HG02588 (cell line): Measurements from ENCODE around the gene CCDC181.
"Not testable (repeated sequence)": the region's sequence is repeated elsewhere in the genome, so short reads cannot be mapped to it uniquely, and the experiment has no call there.

Source experiments
- ATAC-seq: cut with Tn5 transposase; IDR thresholded peaks from one replicate; pipeline ENCODE4 v1.9.1; 2021; ENCODE audit warnings: mild to moderate bottlenecking, moderate library complexity; ENCODE audit not compliant: unreplicated experiment

The CCDC181 gene

GRCh38 chr1:169402578-169402977, 24.7 kb downstream of the CCDC181 start:
- ATAC-seq: not testable (repeated sequence)

- ATAC-seq: no peak
These were observed 31.3 kb downstream of the CCDC181 start for GRCh38 chr1:169395955-169396354.

GRCh38 chr1:169392406-169392805, 34.9 kb downstream of the CCDC181 start:
- ATAC-seq: no peak

- peak; percentile 63 for ATAC-seq
These were observed 37.0 kb downstream of the CCDC181 start for GRCh38 chr1:169390303-169390702.

GRCh38 chr1:169387399-169387798, 39.9 kb downstream of the CCDC181 start:
- no peak for ATAC-seq

- ATAC-seq: no peak
These were observed 43.8 kb downstream of the CCDC181 start for GRCh38 chr1:169383449-169383848.

GRCh38 chr1:169381162-169381561, 46.1 kb downstream of the CCDC181 start:
- no peak for ATAC-seq

GRCh38 chr1:169371404-169371803, 55.9 kb downstream of the CCDC181 start:
- no peak for ATAC-seq

GRCh38 chr1:169368406-169368769, 58.9 kb downstream of the CCDC181 start:
- ATAC-seq: no peak

- peak; percentile 97 for ATAC-seq
These were observed 59.4 kb downstream of the CCDC181 start, which contains the start of the genes BLZF1 and NME7 for GRCh38 chr1:169367686-169368405. Gene BLZF1, plus strand, starts transcription at chr1:169368195. Its CDS starts 1,328 bp downstream, at chr1:169369523. Gene NME7, minus strand, starts transcription at chr1:169367797. Its CDS starts 87 bp downstream, at chr1:169367710.

GRCh38 chr1:169367096-169367685, 60.1 kb downstream of the CCDC181 start:
- no peak for ATAC-seq

- ATAC-seq: no peak
These were observed 62.3 kb downstream of the CCDC181 start for GRCh38 chr1:169364948-169365347.

GRCh38 chr1:169363046-169363730, 64.1 kb downstream of the CCDC181 start:
- ATAC-seq: no peak

- no peak for ATAC-seq
These were observed 66.0 kb downstream of the CCDC181 start for GRCh38 chr1:169361281-169361680.

GRCh38 chr1:169360415-169360814, 66.9 kb downstream of the CCDC181 start:
- no peak for ATAC-seq

- no peak for ATAC-seq
These were observed 78.8 kb downstream of the CCDC181 start for GRCh38 chr1:169348383-169349036.

- no peak for ATAC-seq
These were observed 79.4 kb downstream of the CCDC181 start for GRCh38 chr1:169347688-169348382.

- ATAC-seq: no peak
These were observed 81.2 kb downstream of the CCDC181 start for GRCh38 chr1:169346036-169346589.

- no peak for ATAC-seq
These were observed 81.8 kb downstream of the CCDC181 start for GRCh38 chr1:169345511-169345910.
